ENCODE data around the gene APOA4. TPM values are rescaled to one million over a fixed set of nuclear protein-coding genes. Genes with fewer than 3 reads are reported as not detected.

The APOA4 gene
- total RNA-seq, 4 donors from 2014 or later = not detected

DNA sequence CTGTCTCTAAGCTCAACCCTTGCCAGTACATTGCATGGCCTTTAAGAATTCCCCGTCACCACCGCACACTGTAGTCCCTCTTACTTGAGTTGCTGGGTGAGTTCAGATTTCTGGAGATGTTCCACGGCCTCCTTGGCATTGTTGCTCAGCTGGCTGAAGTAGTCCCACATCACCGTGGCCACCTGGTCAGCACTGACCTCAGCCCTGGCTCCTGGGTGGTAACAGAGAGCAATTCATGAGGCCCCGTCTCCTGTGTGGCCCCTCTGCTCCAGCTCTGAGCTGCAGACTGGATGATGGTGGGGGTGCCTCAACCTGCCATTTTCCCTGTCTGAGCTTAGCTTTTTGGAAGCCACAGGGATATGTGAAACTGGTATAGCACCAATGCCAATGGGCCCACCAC lies 529 bp downstream of the APOA4 start:
- TF ChIP-seq, protein P1, sequence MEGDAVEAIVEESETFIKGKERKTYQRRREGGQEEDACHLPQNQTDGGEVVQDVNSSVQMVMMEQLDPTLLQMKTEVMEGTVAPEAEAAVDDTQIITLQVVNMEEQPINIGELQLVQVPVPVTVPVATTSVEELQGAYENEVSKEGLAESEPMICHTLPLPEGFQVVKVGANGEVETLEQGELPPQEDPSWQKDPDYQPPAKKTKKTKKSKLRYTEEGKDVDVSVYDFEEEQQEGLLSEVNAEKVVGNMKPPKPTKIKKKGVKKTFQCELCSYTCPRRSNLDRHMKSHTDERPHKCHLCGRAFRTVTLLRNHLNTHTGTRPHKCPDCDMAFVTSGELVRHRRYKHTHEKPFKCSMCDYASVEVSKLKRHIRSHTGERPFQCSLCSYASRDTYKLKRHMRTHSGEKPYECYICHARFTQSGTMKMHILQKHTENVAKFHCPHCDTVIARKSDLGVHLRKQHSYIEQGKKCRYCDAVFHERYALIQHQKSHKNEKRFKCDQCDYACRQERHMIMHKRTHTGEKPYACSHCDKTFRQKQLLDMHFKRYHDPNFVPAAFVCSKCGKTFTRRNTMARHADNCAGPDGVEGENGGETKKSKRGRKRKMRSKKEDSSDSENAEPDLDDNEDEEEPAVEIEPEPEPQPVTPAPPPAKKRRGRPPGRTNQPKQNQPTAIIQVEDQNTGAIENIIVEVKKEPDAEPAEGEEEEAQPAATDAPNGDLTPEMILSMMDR (IDR thresholded peaks at IDR 0.05; ENCODE audit: low read depth) = no peak

DNA sequence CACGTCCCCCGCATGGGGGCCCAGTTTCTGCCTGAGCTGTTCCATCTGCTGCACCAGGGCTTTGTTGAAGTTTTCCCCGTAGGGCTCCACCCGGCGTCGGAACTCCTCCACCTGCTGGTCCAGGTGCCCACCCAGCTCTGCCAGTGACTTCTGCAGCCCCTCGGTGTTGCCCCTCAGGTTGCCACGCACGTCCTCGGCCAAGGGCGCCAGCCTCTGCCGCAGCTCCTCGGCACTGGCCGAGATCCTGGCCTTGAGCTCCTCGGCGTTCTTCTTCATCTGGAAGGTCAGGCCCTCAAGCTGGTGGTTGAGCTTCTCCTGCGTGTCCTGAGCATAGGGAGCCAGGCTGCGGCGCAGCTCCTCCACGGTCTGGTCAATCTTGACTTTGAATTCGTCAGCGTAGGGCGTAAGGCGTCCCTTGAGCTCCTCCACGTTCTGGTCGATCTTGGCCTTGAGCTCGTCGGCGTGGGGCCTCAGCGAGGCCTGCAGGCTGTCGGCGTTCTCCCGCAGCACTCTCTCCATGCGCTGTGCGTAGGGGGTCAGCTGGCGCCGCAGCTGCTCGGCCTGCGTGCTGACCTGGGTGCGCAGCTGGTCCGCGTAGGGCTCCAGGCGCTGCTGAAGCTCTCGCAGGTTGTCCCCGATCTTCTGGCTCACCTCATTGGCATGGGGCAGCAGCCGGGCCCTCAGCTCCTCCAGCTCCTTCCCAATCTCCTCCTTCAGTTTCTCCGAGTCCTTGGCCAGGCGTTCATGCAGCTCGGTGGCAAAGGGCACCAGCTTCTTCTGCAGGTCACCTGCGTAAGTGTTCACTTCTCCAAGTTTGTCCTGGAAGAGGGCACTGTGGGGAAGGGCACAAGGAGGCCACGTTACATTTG lies 1.8 kb downstream of the APOA4 start:
- TF ChIP-seq, protein P1 (IDR thresholded peaks at IDR 0.05; ENCODE audit: low read depth) = no peak

DNA sequence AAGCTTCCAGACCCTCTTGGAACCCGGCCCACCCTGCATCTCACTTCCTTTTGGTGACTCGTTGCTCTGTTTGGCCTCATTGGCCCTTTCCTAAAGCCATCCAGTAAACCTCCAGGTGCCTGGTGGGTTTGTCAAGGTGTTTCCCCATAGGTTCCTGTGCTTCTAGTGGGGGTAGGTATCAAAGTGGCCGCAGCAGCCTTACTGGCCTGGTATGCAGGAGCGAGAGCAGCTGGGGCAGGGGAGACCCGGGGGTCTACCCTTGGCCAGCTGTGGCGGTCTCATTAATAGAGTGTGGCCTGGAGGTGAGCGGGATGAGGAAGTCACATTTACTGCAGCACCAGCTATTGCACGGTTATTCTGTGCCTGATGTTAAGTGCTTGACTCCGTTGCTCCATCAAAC lies 4.1 kb downstream of the APOA4 start:
- TF ChIP-seq, protein P1 (IDR thresholded peaks at IDR 0.05; ENCODE audit: low read depth) = no peak

DNA sequence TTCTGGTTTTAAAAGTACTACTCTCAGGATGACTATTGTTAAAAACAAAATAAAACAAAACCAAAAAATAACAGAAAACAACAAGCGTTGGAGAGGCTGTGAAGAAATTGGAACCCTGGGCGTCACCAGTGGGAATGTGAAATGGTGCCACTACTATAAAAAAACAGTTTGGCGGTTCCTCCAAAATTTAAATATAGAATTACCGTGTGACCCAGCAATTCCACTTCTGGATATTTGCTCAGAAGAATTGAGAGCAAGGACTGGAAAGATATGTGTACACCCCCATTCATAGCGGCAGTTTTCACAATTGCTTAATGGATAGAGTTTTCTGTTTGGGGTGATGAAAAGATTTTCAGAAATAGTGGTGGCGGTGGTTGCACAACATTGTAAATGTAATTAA lies 8.6 kb downstream of the APOA4 start:
- TF ChIP-seq, protein P1 (IDR thresholded peaks at IDR 0.05; ENCODE audit: low read depth) = no peak

DNA sequence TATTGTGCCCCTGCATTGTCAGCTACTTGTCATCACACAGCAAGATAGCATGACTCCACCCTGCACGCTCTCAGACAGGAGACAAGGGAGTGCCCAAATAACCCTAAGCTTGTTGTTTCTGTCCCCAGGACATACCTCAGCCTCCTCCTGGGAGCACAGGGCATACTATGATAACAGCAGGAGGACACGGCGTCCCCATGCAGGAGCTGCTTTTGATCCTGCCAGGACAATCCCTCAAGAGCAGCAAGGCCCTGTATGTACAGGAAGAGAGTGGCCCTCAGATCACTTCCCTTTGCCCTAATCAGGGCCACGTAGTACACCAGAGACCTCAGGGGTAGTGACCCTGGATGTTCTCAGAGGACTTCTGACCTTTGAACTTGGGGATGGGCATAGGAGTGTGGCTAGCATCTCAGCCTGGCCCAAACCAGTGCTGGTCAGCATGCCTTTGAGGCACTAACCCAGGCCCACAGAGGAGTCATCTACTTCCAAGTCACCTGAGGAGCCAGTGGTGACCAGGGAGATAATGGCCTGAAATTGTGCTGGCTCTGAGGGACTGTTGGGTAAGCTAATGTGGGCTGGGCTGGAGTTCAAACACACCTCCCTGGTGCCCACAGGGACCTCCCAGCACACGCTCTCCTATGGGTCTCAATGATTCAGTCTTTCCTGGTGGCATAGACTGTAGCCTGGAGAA lies 9.2 kb downstream of the APOA4 start:
- TF ChIP-seq, protein P1 (IDR thresholded peaks at IDR 0.05; ENCODE audit: low read depth) = no peak

DNA sequence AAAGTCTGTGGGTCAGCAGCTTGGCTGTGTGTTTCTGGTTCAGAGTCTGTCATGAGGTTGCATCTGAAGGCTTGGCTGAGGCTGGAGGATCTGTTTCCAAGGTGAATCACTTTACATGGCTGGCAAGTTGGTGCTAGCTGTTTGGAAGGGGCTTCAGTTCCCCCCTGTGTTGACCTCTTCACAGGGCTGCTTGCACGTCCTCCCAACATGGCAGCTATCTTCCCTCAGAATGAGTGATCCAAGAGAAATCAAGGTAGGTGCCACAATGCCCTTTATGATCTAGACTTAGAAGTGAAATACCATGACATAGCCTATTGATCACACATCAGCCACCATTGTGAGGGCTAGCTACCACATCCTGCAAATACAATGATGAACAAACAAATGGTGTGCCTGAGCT lies 9.9 kb downstream of the APOA4 start:
- TF ChIP-seq, protein P1 (IDR thresholded peaks at IDR 0.05; ENCODE audit: low read depth) = no peak

DNA sequence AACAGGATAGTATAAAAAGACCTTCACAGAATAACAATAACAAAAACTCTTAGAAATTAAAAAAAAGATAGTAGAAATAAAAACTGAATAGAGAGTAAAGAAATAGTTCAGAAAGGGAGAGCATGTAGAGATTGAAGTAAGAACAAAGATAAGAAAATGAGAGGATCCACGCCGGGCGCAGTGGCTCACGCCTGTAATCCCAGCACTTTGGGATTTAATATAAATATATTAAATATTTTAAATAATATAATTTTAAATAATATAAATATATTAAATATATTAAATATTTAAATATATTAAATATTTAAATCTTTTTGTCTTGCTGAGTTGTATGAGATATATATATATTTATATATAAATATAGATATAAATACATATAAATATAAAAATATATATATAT lies 11.0 kb downstream of the APOA4 start:
- TF ChIP-seq, protein P1 (IDR thresholded peaks at IDR 0.05; ENCODE audit: low read depth) = no peak

All from subcutaneous adipose tissue (tissue), 4 donors.